Thyroid gland (tissue), 4 donors: ENCODE measurements around the gene POPDC3.

Experiments
- POLR2A ChIP-seq, 2 donors: fragments of 450-650 bp; IDR thresholded peaks; one replicate each; pipeline ENCODE4 v1.6.1; 2017; ENCODE audit warnings: antibody characterized with exemption in 2 of 2, mild to moderate bottlenecking in 2 of 2, moderate library complexity in 1 of 2
- TF ChIP-seq, protein P1 (sequence below), 6 experiments: fragments of 200-600 bp in 3 of 6; fragments of 450-650 bp in 3 of 6; sonication (generic) in 3 of 6; IDR thresholded peaks; one replicate each; pipeline ENCODE4 v1.5.1; 2016 to 2019; ENCODE audit warnings: antibody characterized with exemption in 6 of 6, mild to moderate bottlenecking in 2 of 6, inconsistent platforms in 1 of 6, moderate library complexity in 1 of 6

DNA sequence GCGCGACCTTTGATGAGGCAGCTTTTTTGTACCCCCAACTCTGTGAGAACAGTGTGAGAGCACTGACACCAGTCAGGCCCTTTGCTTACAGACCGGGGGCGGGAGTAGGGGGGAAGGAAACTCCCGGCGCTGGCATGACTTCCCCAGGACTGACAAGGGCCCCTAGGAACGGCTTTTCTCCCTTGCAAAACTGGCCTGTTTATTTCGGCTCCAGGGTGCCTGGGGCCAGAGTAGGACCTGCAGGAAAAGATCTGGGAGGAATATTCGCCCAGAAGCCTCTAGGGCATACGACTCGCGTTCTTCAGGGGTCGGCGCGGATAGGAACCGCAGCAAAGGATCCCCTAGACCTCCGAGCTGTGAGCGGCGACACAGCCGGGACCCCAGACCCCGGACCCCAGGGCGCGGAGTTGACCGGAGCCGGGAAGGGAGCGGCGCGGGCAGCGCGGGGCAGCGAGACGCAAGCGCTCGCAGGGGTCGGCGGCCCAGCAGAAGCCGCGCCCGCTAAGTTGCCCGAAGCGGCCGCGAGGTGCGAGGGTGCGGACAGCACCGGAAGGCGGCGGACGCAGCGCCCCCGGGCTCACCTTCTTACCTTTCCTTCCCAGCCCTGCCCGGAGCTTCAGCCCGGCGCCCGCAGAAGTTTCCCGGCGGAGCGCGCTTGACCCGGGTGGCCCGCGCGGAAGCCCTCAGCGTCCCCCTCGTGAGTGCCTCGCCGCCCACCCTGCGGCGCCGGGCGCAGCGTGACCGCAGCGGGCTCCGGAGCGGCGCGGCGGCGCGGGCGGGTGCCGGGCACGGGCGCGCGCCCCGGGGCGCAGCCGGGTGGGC lies at the start of gene POPDC3:
- TF ChIP-seq, protein P1, sequence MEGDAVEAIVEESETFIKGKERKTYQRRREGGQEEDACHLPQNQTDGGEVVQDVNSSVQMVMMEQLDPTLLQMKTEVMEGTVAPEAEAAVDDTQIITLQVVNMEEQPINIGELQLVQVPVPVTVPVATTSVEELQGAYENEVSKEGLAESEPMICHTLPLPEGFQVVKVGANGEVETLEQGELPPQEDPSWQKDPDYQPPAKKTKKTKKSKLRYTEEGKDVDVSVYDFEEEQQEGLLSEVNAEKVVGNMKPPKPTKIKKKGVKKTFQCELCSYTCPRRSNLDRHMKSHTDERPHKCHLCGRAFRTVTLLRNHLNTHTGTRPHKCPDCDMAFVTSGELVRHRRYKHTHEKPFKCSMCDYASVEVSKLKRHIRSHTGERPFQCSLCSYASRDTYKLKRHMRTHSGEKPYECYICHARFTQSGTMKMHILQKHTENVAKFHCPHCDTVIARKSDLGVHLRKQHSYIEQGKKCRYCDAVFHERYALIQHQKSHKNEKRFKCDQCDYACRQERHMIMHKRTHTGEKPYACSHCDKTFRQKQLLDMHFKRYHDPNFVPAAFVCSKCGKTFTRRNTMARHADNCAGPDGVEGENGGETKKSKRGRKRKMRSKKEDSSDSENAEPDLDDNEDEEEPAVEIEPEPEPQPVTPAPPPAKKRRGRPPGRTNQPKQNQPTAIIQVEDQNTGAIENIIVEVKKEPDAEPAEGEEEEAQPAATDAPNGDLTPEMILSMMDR (IDR thresholded peaks at IDR 0.05): no peak
- TF ChIP-seq POLR2A (IDR thresholded peaks at IDR 0.05): no peak
